GM12874 (cell line): ENCODE results near the gene INPP4B.

ENCODE experiments used
- CTCF ChIP-seq: IDR thresholded peaks from 2 replicates; pipeline ENCODE4 v1.5.1; 2011; ENCODE audit warnings: low read depth, mild to moderate bottlenecking, control low read depth, low read length, moderate library complexity; ENCODE audit not compliant: insufficient read depth

INPP4B gene

GRCh38 chr4:142777045-142777743 lies 68.9 kb downstream of the INPP4B start:
- TF ChIP-seq CTCF, result no peak

GRCh38 chr4:142776026-142776425 lies 70.1 kb downstream of the INPP4B start:
- TF ChIP-seq CTCF, result no peak

GRCh38 chr4:142773505-142773904 lies 72.6 kb downstream of the INPP4B start:
- TF ChIP-seq CTCF, result no peak

- TF ChIP-seq CTCF, result no peak
These were observed 83.8 kb downstream of the INPP4B start for GRCh38 chr4:142762280-142762679.

- no peak for TF ChIP-seq CTCF
These were observed 93.8 kb downstream of the INPP4B start for GRCh38 chr4:142752202-142752786.

- TF ChIP-seq CTCF, result no peak
These were observed 102.8 kb downstream of the INPP4B start for GRCh38 chr4:142743121-142743825.

GRCh38 chr4:142741995-142742394 lies 104.1 kb downstream of the INPP4B start:
- no peak for TF ChIP-seq CTCF
